ENCODE results near the gene NAA10.

The NAA10 gene

GRCh38 chrX:153967536-153968224 is 32.8 kb upstream of the NAA10 start:
- no peak for DNase-seq
- H3K36me3 Mint-ChIP-seq (ENCODE audit: low read depth) = peaks cover 12% of the 10 kb centered on the region

GRCh38 chrX:153966841-153967535 is 32.2 kb upstream of the NAA10 start:
- TF ChIP-seq CTCF (IDR thresholded peaks at IDR 0.05) = no peak
- Mint-ChIP-seq H3K4me1 (peaks cover 43% of the 10 kb centered on the region), H3K9me3 (no peaks in the 10 kb centered on the region), H3K36me3 (ENCODE audit: low read depth) (peaks cover 16% of the 10 kb centered on the region), H3K27me3 (ENCODE audit: low read depth, poor library complexity) (peaks cover 3% of the 10 kb centered on the region), H3K27ac (peak overlapping the region; percentile 88), H3K4me3 (peak overlapping the region; percentile 100)
- DNase-seq = no peak

More at GRCh38 chrX:153967536-153968224, 32.8 kb upstream of the NAA10 start:
- peaks cover 3% of the 10 kb centered on the region for H3K27me3 Mint-ChIP-seq (ENCODE audit: low read depth, poor library complexity)
- peak overlapping the region; percentile 100 for H3K4me3 Mint-ChIP-seq
- peak overlapping the region; percentile 88 for H3K27ac Mint-ChIP-seq
- TF ChIP-seq CTCF (IDR thresholded peaks at IDR 0.05) = no peak
- no peaks in the 10 kb centered on the region for H3K9me3 Mint-ChIP-seq
- peaks cover 43% of the 10 kb centered on the region for H3K4me1 Mint-ChIP-seq

GRCh38 chrX:153966283-153966688 is 31.4 kb upstream of the NAA10 start:
- H3K27me3 Mint-ChIP-seq (ENCODE audit: low read depth, poor library complexity) = peaks cover 3% of the 10 kb centered on the region
- H3K36me3 Mint-ChIP-seq (ENCODE audit: low read depth) = peaks cover 21% of the 10 kb centered on the region
- peak overlapping the region; percentile 81 for H3K27ac Mint-ChIP-seq
- no peak for DNase-seq
- H3K4me3 Mint-ChIP-seq = peak overlapping the region; percentile 32
- H3K4me1 Mint-ChIP-seq = peaks cover 43% of the 10 kb centered on the region
- TF ChIP-seq CTCF (IDR thresholded peaks at IDR 0.05) = no peak
- no peaks in the 10 kb centered on the region for H3K9me3 Mint-ChIP-seq

- Mint-ChIP-seq H3K36me3 (ENCODE audit: low read depth) (peaks cover 29% of the 10 kb centered on the region), H3K4me1 (peaks cover 43% of the 10 kb centered on the region), H3K27ac (peak overlapping the region; percentile 36), H3K9me3 (no peaks in the 10 kb centered on the region), H3K27me3 (ENCODE audit: low read depth, poor library complexity) (peaks cover 3% of the 10 kb centered on the region), H3K4me3 (no peak overlapping the region)
- no peak for TF ChIP-seq CTCF (IDR thresholded peaks at IDR 0.05)
- no peak for DNase-seq
Measured at GRCh38 chrX:153965406-153965805, 30.6 kb upstream of the NAA10 start.

GRCh38 chrX:153964105-153964504 is 29.3 kb upstream of the NAA10 start:
- H3K9me3 Mint-ChIP-seq = no peaks in the 10 kb centered on the region
- H3K4me1 Mint-ChIP-seq = peaks cover 37% of the 10 kb centered on the region
- peaks cover 36% of the 10 kb centered on the region for H3K36me3 Mint-ChIP-seq (ENCODE audit: low read depth)
- H3K27me3 Mint-ChIP-seq (ENCODE audit: low read depth, poor library complexity) = peaks cover 3% of the 10 kb centered on the region
- DNase-seq = no peak
- no peak for TF ChIP-seq CTCF (IDR thresholded peaks at IDR 0.05)
- no peak overlapping the region for H3K4me3 Mint-ChIP-seq
- H3K27ac Mint-ChIP-seq = no peak overlapping the region
